ENCODE measurements around the gene PLXNC1. TPM values are rescaled to one million over a fixed set of nuclear protein-coding genes. Genes with fewer than 3 reads are reported as not detected.

Gene PLXNC1
- total and polyA plus RNA-seq, 3 donors from 2014 or later, result 36.5 to 201 (median 96.5) TPM

GRCh38 chr12:94280063-94280462, 131.7 kb downstream of the PLXNC1 start:
- 91 to 94% methylated on average over 7 of the region's 7 CpGs for WGBS, 2 donors
- no peak for TF ChIP-seq CTCF (IDR thresholded peaks at IDR 0.05)
- no peak for TF ChIP-seq POLR2A (IDR thresholded peaks at IDR 0.05)

GRCh38 chr12:94282675-94283074, 134.3 kb downstream of the PLXNC1 start:
- 77 to 79% methylated on average over 6 to 7 of the region's 7 CpGs for whole genome bisulfite sequencing, 2 donors
- Histone ChIP-seq H3K4me3 (no peak overlapping the region), H3K36me3 (ENCODE audit: low read depth, missing control alignments) (no peaks in the 10 kb centered on the region), H3K27ac (no peak overlapping the region), H3K9me3 (no peaks in the 10 kb centered on the region), H3K4me1 (no peaks in the 10 kb centered on the region), H3K27me3 (no peaks in the 10 kb centered on the region)
- TF ChIP-seq POLR2A (IDR thresholded peaks at IDR 0.05), result no peak
- no peak for TF ChIP-seq CTCF (IDR thresholded peaks at IDR 0.05)
- intact Hi-C loops (cut with DNase I; ENCODE audit: low total_unique reads), result no loop called here
- DNase-seq, result no peak

More at GRCh38 chr12:94280063-94280462, 131.7 kb downstream of the PLXNC1 start:
- intact Hi-C loops (cut with DNase I; ENCODE audit: low total_unique reads), result no loop called here
- no peak overlapping the region for H3K27ac ChIP-seq
- no peak overlapping the region for H3K4me3 ChIP-seq
- no peak for DNase-seq
- no peaks in the 10 kb centered on the region for H3K9me3 ChIP-seq
- H3K36me3 ChIP-seq (ENCODE audit: low read depth, missing control alignments), result no peaks in the 10 kb centered on the region
- H3K27me3 ChIP-seq, result no peaks in the 10 kb centered on the region
- H3K4me1 ChIP-seq, result no peaks in the 10 kb centered on the region

DNA sequence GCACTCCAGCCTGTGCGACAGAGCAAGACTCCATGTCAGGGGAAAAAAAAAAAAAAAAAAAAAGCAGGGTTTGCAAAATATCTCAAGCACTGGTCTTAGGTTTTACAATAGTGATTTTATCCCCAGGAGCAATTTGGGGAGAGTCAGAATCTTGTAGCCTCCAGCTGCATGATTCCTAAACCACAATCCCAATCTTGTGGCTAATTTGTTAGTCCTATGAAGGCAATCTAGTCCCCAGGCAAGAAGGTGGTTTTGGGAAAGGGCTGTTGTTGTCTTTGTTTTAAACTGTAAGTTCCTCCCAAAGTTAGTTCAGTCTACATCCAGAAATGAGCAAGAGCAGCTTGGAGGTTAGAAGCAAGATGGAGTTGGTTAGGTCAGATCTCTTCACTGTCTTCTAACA, 135.7 kb downstream of the PLXNC1 start:
- Histone ChIP-seq H3K36me3 (ENCODE audit: low read depth, missing control alignments) (no peaks in the 10 kb centered on the region), H3K27me3 (no peaks in the 10 kb centered on the region), H3K9me3 (no peaks in the 10 kb centered on the region), H3K4me1 (no peaks in the 10 kb centered on the region), H3K4me3 (no peak overlapping the region), H3K27ac (no peak overlapping the region)
- DNase-seq, result no peak
- TF ChIP-seq CTCF (IDR thresholded peaks at IDR 0.05), result no peak
- no peak for TF ChIP-seq POLR2A (IDR thresholded peaks at IDR 0.05)
- 94 to 100% methylated on average over 1 of the region's 1 CpG for WGBS, 2 donors
- intact Hi-C loops (cut with DNase I; ENCODE audit: low total_unique reads), result no loop called here

GRCh38 chr12:94284859-94285258, 136.5 kb downstream of the PLXNC1 start:
- intact Hi-C loops (cut with DNase I; ENCODE audit: low total_unique reads), result no loop called here
- no peak overlapping the region for H3K4me3 ChIP-seq
- H3K36me3 ChIP-seq (ENCODE audit: low read depth, missing control alignments), result no peaks in the 10 kb centered on the region
- TF ChIP-seq POLR2A (IDR thresholded peaks at IDR 0.05) (no peak), CTCF (IDR thresholded peaks at IDR 0.05) (no peak)
- H3K9me3 ChIP-seq, result no peaks in the 10 kb centered on the region
- H3K27ac ChIP-seq, result no peak overlapping the region
- H3K4me1 ChIP-seq, result peaks cover 8% of the 10 kb centered on the region
- no peak for DNase-seq
- no peaks in the 10 kb centered on the region for H3K27me3 ChIP-seq
- WGBS, 2 donors, result 85 to 87% methylated on average over 2 of the region's 2 CpGs

DNA sequence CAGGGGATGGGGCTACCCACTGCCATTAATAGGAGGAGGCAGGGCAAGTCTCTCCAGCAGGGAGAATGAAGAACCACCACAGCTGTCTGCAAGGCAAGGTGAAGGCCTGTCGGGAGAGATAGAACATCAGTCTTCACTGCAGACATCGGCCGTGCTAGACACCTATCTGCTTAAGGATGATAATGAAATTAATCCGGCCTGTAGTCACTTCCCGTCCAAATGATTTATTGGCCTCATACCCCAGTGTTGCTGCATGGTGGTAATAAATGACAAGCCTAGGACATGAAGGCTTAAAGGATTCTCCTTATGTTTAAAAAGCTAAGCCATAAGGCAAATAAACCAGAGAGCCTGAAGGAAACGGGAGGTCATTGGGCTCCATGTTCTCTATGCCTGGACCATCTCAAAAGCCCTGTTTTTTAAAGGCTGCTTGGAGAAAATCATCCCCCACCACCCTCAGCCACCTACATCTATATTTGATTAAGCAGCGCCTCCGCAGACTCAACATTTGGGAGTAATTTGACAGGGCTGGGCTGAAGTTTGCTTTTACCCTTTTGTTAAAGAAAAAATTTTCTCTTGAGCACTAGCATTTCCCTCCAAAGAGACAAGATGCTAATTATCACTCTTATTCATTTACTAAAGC, 137.7 kb downstream of the PLXNC1 start:
- peaks cover 15% of the 10 kb centered on the region for H3K4me1 ChIP-seq
- DNase-seq, result no peak
- intact Hi-C loops (cut with DNase I; ENCODE audit: low total_unique reads), result no loop called here

More for the DNA sequence above, 137.7 kb downstream of the PLXNC1 start:
- no peaks in the 10 kb centered on the region for H3K27me3 ChIP-seq
- WGBS, 2 donors, result 90 to 93% methylated on average over 8 of the region's 8 CpGs
- H3K9me3 ChIP-seq, result no peaks in the 10 kb centered on the region
- H3K4me3 ChIP-seq, result no peak overlapping the region
- H3K27ac ChIP-seq, result no peak overlapping the region
- H3K36me3 ChIP-seq (ENCODE audit: low read depth, missing control alignments), result no peaks in the 10 kb centered on the region
- TF ChIP-seq CTCF (IDR thresholded peaks at IDR 0.05) (no peak), POLR2A (IDR thresholded peaks at IDR 0.05) (no peak)
